Lung (tissue), 12 donors: ENCODE results near the gene CDH4. TPM values are rescaled to one million over a fixed set of nuclear protein-coding genes. Genes with fewer than 3 reads are reported as not detected.

Experiments used
- ATAC-seq: fragments of 200-7000 bp; cut with Tn5 transposase; one replicate; pipeline ENCODE4 v1.9.1; 2020; ENCODE audit warnings: moderate number of reproducible peaks; ENCODE audit not compliant: insufficient read depth, low FRiP score
- DNase-seq, 3 donors: peaks; one replicate each; pipeline ENCODE4 v3.0.0-alpha.2; 2013 to 2017
- H3K27ac ChIP-seq, 2 donors: one replicate each; pipeline ENCODE4 v1.5.1; 2013; ENCODE audit warnings: mild to moderate bottlenecking in 2 of 2, moderate library complexity in 2 of 2, control low read depth in 1 of 2, inconsistent platforms in 1 of 2, low read depth in 1 of 2, low read length in 1 of 2
- H3K27me3 ChIP-seq, 3 donors: one replicate each; pipeline ENCODE4 v1.5.1; 2013; ENCODE audit warnings: low read length in 2 of 3; ENCODE audit not compliant: control insufficient read depth in 3 of 3, insufficient read depth in 3 of 3
- H3K36me3 ChIP-seq, 4 donors: one replicate each; pipeline ENCODE4 v1.5.1; 2013; ENCODE audit warnings: low read length in 4 of 4, mild to moderate bottlenecking in 1 of 4, moderate library complexity in 1 of 4; ENCODE audit not compliant: control insufficient read depth in 4 of 4, insufficient read depth in 4 of 4
- H3K4me1 ChIP-seq, 5 donors: one replicate each; pipeline ENCODE4 v1.5.1; 2013; ENCODE audit warnings: low read length in 5 of 5, mild to moderate bottlenecking in 2 of 5, moderate library complexity in 1 of 5; ENCODE audit not compliant: control insufficient read depth in 5 of 5, insufficient read depth in 5 of 5
- H3K4me3 ChIP-seq: one replicate; pipeline ENCODE4 v1.5.1; 2013; ENCODE audit warnings: mild to moderate bottlenecking, control low read depth, moderate library complexity
- H3K9ac ChIP-seq, 2 donors: one replicate each; pipeline ENCODE4 v1.5.1; 2013; ENCODE audit warnings: low read length in 2 of 2, control low read depth in 1 of 2; ENCODE audit not compliant: insufficient read depth in 1 of 2
- H3K9me3 ChIP-seq, 4 donors: one replicate each; pipeline ENCODE4 v1.5.1; 2013; ENCODE audit warnings: low read length in 3 of 4, mild to moderate bottlenecking in 1 of 4, moderate library complexity in 1 of 4; ENCODE audit not compliant: control insufficient read depth in 4 of 4, insufficient read depth in 3 of 4
- WGBS, 2 donors: extraction: QIAGEN DNeasy Blood & Tissue Kit; methylation state at CpG; one replicate each; pipeline ENCODE4 v1.1.7; 2013; 5-methylcytosine and 5-hydroxymethylcytosine counted together
- polyA plus RNA-seq, 2 donors: library from polyadenylated mRNA; stranded (reverse); fragments of 200-250 nt; gene quantifications; one replicate each; pipeline ENCODE4 v1.2.1, GENCODE V29; 2013
- total RNA-seq, 2 donors: library from RNA; depleted of rRNA in 1 of 2; stranded (reverse); fragments of >200 nt in 1 of 2; gene quantifications; one replicate each; pipeline ENCODE4 v1.2.1, GENCODE V29; 2014 to 2021
- TF ChIP-seq, protein P1 (sequence below): IDR thresholded peaks from 2 replicates; pipeline ENCODE4 v1.5.1; 2012; ENCODE audit warnings: mild to moderate bottlenecking; ENCODE audit errors: control extremely low read depth, extremely low read depth
- donor health status: control.
- donor health status: control.
- donor health status: Bipolar disorder and iron deficiency.
- donor health status: healthy.
- donor health status: DM: yes; HTN: yes; CAD: no.

CDH4 gene
- total and polyA plus RNA-seq, 4 donors: 0.10 to 2.1 (median 0.34) TPM

- no peak for DNase-seq
- no peak for ATAC-seq
- Histone ChIP-seq H3K9me3 (peaks cover 0 to 6% (median 0%) of the 10 kb centered on the region in 4 donors), H3K36me3 (no peaks in the 10 kb centered on the region), H3K27ac (no peak overlapping the region), H3K27me3 (no peaks in the 10 kb centered on the region), H3K4me3 (no peak overlapping the region), H3K4me1 (peaks cover 0 to 8% (median 5%) of the 10 kb centered on the region in 5 donors), H3K9ac (no peak overlapping the region)
- WGBS, 2 donors: 70 to 85% methylated on average over 15 of the region's 15 CpGs
- TF ChIP-seq, protein P1, sequence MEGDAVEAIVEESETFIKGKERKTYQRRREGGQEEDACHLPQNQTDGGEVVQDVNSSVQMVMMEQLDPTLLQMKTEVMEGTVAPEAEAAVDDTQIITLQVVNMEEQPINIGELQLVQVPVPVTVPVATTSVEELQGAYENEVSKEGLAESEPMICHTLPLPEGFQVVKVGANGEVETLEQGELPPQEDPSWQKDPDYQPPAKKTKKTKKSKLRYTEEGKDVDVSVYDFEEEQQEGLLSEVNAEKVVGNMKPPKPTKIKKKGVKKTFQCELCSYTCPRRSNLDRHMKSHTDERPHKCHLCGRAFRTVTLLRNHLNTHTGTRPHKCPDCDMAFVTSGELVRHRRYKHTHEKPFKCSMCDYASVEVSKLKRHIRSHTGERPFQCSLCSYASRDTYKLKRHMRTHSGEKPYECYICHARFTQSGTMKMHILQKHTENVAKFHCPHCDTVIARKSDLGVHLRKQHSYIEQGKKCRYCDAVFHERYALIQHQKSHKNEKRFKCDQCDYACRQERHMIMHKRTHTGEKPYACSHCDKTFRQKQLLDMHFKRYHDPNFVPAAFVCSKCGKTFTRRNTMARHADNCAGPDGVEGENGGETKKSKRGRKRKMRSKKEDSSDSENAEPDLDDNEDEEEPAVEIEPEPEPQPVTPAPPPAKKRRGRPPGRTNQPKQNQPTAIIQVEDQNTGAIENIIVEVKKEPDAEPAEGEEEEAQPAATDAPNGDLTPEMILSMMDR: no peak
Observed at GRCh38 chr20:61659994-61660346, 407.9 kb downstream of the CDH4 start.

DNA sequence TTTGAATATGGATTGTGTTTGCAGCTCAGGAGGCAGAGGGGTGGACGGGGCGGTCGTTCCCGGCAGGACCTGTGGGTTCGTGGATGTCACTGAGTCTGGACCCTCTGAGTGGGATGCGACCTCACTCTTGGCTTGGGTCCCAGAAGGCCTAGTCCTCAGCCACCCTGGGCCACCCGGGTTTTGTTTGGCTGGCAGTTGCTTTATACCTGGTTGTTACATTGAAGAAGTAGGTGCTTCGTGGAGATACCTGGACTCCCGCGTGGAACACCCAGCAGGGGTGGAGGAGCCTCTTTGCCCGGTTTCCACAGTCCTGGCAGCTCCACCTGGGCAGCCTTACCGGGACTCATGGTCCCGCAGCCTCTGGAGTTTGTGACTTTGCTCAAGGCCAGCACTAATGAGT, 408.5 kb downstream of the CDH4 start:
- TF ChIP-seq, protein P1: no peak
- Histone ChIP-seq H3K4me3 (no peak overlapping the region), H3K9ac (no peak overlapping the region), H3K27me3 (peaks cover 0 to 2% (median 0%) of the 10 kb centered on the region in 3 donors), H3K9me3 (peaks cover 0 to 4% (median 0%) of the 10 kb centered on the region in 4 donors), H3K27ac (no peak overlapping the region), H3K4me1 (peaks cover 0 to 13% (median 5%) of the 10 kb centered on the region in 5 donors), H3K36me3 (no peaks in the 10 kb centered on the region)
- ATAC-seq: no peak
- no peak for DNase-seq
- 79 to 83% methylated on average over 13 of the region's 13 CpGs for WGBS, 2 donors

- no peak overlapping the region for H3K4me3 ChIP-seq
- H3K27ac ChIP-seq: no peak overlapping the region
- ATAC-seq: no peak
- peaks cover 0 to 5% (median 0%) of the 10 kb centered on the region in 3 donors for H3K27me3 ChIP-seq
- H3K9me3 ChIP-seq: peaks cover 0 to 3% (median 0%) of the 10 kb centered on the region in 4 donors
- 94 to 96% methylated on average over 7 to 8 of the region's 8 CpGs for WGBS, 2 donors
- H3K4me1 ChIP-seq: peaks cover 0 to 18% (median 5%) of the 10 kb centered on the region in 5 donors
- no peak overlapping the region for H3K9ac ChIP-seq
- TF ChIP-seq, protein P1: no peak
- DNase-seq: no peak
- no peaks in the 10 kb centered on the region for H3K36me3 ChIP-seq
Observed at GRCh38 chr20:61661025-61661424, 409.0 kb downstream of the CDH4 start.

DNA sequence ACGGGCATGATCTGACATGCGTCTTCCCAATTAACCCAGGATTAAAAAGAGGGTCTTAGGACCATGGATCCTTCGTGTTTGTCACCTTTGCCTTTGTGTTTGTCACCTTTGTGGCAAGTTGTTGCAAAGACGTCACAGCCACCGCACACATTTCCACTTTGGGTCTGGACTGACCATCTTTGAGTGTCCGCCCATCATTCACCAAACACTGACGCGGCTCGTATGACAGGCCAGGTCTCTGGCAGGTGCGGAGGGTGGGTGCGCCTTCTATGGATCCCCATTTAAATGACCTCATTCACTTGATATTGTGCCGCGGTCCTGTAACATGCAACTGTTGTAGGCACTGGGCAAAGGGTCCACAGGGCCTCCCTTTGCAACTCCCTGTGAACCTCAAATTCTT, 409.5 kb downstream of the CDH4 start:
- H3K27ac ChIP-seq: no peak overlapping the region
- H3K9ac ChIP-seq: no peak overlapping the region
- H3K4me3 ChIP-seq: no peak overlapping the region
- 83 to 88% methylated on average over 13 of the region's 13 CpGs for WGBS, 2 donors
- DNase-seq (no peak), ATAC-seq (no peak)
- H3K36me3 ChIP-seq: no peaks in the 10 kb centered on the region
- TF ChIP-seq, protein P1: no peak
- peaks cover 0 to 5% (median 0%) of the 10 kb centered on the region in 3 donors for H3K27me3 ChIP-seq
- peaks cover 0 to 19% (median 5%) of the 10 kb centered on the region in 5 donors for H3K4me1 ChIP-seq
- H3K9me3 ChIP-seq: peaks cover 0 to 5% (median 0%) of the 10 kb centered on the region in 4 donors
